Measurements from ENCODE around the gene OXLD1.
"Not testable (repeated sequence)": the region's sequence is repeated elsewhere in the genome, so short reads cannot be mapped to it uniquely, and the experiment has no call there.

OXLD1 gene

GRCh38 chr17:81636505-81637288, 29.7 kb downstream of the OXLD1 start, which contains the start of the genes NPLOC4 and TSPAN10:
TSS of gene NPLOC4 (minus strand) at chr17:81637112. CDS start at chr17:81636930, 182 bp downstream.
TSS of gene TSPAN10 (plus strand) at chr17:81637196. CDS start at chr17:81642413, 5,217 bp downstream.
- peak; percentile 59 for DNase-seq (ENCODE audit: low read depth, low spot score)
- H3K9me3 ChIP-seq (ENCODE audit: low read depth, low read length): no peaks in the 10 kb centered on the region
- H3K9ac ChIP-seq (ENCODE audit: insufficient read length): peak within 1 kb of the TSS; percentile 86
- H3K36me3 ChIP-seq (ENCODE audit: insufficient read depth, low read length): peaks cover 12% of the 10 kb centered on the region
- H3K27ac ChIP-seq: peak within 1 kb of the TSS; percentile 82
- peak within 1 kb of the TSS; percentile 77 for H3K4me3 ChIP-seq
- TF ChIP-seq FOXP2 (optimal IDR thresholded peaks at IDR 0.05; ENCODE audit: control extremely low read depth, extremely low read length, insufficient read depth): no peak
- TF ChIP-seq POLR2AphosphoS5 (IDR thresholded peaks at IDR 0.05; ENCODE audit: borderline replicate concordance, low read depth, low read length): peak; percentile 73
- TF ChIP-seq EZH2 (IDR thresholded peaks at IDR 0.05): no peak

- DNase-seq (ENCODE audit: low read depth, low spot score): no peak
- Histone ChIP-seq H3K9ac (ENCODE audit: insufficient read length) (peak overlapping the region; percentile 86), H3K4me3 (peak overlapping the region; percentile 77), H3K36me3 (ENCODE audit: insufficient read depth, low read length) (peaks cover 12% of the 10 kb centered on the region), H3K27ac (peak overlapping the region; percentile 82; the same call in 1 of the 2 replicates), H3K9me3 (ENCODE audit: low read depth, low read length) (no peaks in the 10 kb centered on the region)
- TF ChIP-seq EZH2 (IDR thresholded peaks at IDR 0.05) (no peak), FOXP2 (optimal IDR thresholded peaks at IDR 0.05; ENCODE audit: control extremely low read depth, extremely low read length, insufficient read depth) (no peak), POLR2AphosphoS5 (IDR thresholded peaks at IDR 0.05; ENCODE audit: borderline replicate concordance, low read depth, low read length) (no peak)
Observed at GRCh38 chr17:81635973-81636504, 30.4 kb downstream of the OXLD1 start.

GRCh38 chr17:81635431-81635830, 31.0 kb downstream of the OXLD1 start:
- Histone ChIP-seq H3K9ac (ENCODE audit: insufficient read length) (peak overlapping the region; percentile 86), H3K27ac (no peak overlapping the region), H3K4me3 (peak overlapping the region; percentile 77), H3K9me3 (ENCODE audit: low read depth, low read length) (no peaks in the 10 kb centered on the region), H3K36me3 (ENCODE audit: insufficient read depth, low read length) (peaks cover 14% of the 10 kb centered on the region)
- DNase-seq (ENCODE audit: low read depth, low spot score): no peak
- TF ChIP-seq FOXP2 (optimal IDR thresholded peaks at IDR 0.05; ENCODE audit: control extremely low read depth, extremely low read length, insufficient read depth) (no peak), EZH2 (IDR thresholded peaks at IDR 0.05) (no peak), POLR2AphosphoS5 (IDR thresholded peaks at IDR 0.05; ENCODE audit: borderline replicate concordance, low read depth, low read length) (no peak)

- H3K9me3 ChIP-seq (ENCODE audit: low read depth, low read length): no peaks in the 10 kb centered on the region
- no peak overlapping the region for H3K27ac ChIP-seq
- H3K36me3 ChIP-seq (ENCODE audit: insufficient read depth, low read length): peaks cover 50% of the 10 kb centered on the region
- no peak for TF ChIP-seq POLR2AphosphoS5 (IDR thresholded peaks at IDR 0.05; ENCODE audit: borderline replicate concordance, low read depth, low read length)
- no peak for TF ChIP-seq FOXP2 (optimal IDR thresholded peaks at IDR 0.05; ENCODE audit: control extremely low read depth, extremely low read length, insufficient read depth)
- no peak for TF ChIP-seq EZH2 (IDR thresholded peaks at IDR 0.05)
- no peak overlapping the region for H3K4me3 ChIP-seq
- DNase-seq (ENCODE audit: low read depth, low spot score): no peak
- no peak overlapping the region for H3K9ac ChIP-seq (ENCODE audit: insufficient read length)
Observed at GRCh38 chr17:81631482-81631881, 34.9 kb downstream of the OXLD1 start.

GRCh38 chr17:81630274-81630673, 36.1 kb downstream of the OXLD1 start:
- DNase-seq (ENCODE audit: low read depth, low spot score): no peak
- TF ChIP-seq EZH2 (IDR thresholded peaks at IDR 0.05) (no peak), POLR2AphosphoS5 (IDR thresholded peaks at IDR 0.05; ENCODE audit: borderline replicate concordance, low read depth, low read length) (no peak)
- Histone ChIP-seq H3K9me3 (ENCODE audit: low read depth, low read length) (no peaks in the 10 kb centered on the region), H3K9ac (ENCODE audit: insufficient read length) (no peak overlapping the region), H3K4me3 (no peak overlapping the region), H3K27ac (no peak overlapping the region), H3K36me3 (ENCODE audit: insufficient read depth, low read length) (peaks cover 62% of the 10 kb centered on the region)

GRCh38 chr17:81621494-81622130, 44.8 kb downstream of the OXLD1 start:
- H3K36me3 ChIP-seq (ENCODE audit: insufficient read depth, low read length): peaks cover 74% of the 10 kb centered on the region
- TF ChIP-seq FOXP2 (optimal IDR thresholded peaks at IDR 0.05; ENCODE audit: control extremely low read depth, extremely low read length, insufficient read depth) (no peak), EZH2 (IDR thresholded peaks at IDR 0.05) (no peak), POLR2AphosphoS5 (IDR thresholded peaks at IDR 0.05; ENCODE audit: borderline replicate concordance, low read depth, low read length) (no peak)
- no peak overlapping the region for H3K27ac ChIP-seq
- no peaks in the 10 kb centered on the region for H3K9me3 ChIP-seq (ENCODE audit: low read depth, low read length)
- H3K9ac ChIP-seq (ENCODE audit: insufficient read length): no peak overlapping the region
- no peak for DNase-seq (ENCODE audit: low read depth, low spot score)
- H3K4me3 ChIP-seq: no peak overlapping the region

GRCh38 chr17:81618307-81618706, 48.1 kb downstream of the OXLD1 start:
- H3K27ac ChIP-seq; H3K4me3 ChIP-seq; DNase-seq (ENCODE audit: low read depth, low spot score); H3K9ac ChIP-seq (ENCODE audit: insufficient read length); H3K9me3 ChIP-seq (ENCODE audit: low read depth, low read length): not testable (repeated sequence)
- H3K36me3 ChIP-seq (ENCODE audit: insufficient read depth, low read length): peaks cover 73% of the 10 kb centered on the region

- TF ChIP-seq POLR2AphosphoS5 (IDR thresholded peaks at IDR 0.05; ENCODE audit: borderline replicate concordance, low read depth, low read length): no peak
- no peak for TF ChIP-seq EZH2 (IDR thresholded peaks at IDR 0.05)
- no peak for TF ChIP-seq FOXP2 (optimal IDR thresholded peaks at IDR 0.05; ENCODE audit: control extremely low read depth, extremely low read length, insufficient read depth)
- Histone ChIP-seq H3K9me3 (ENCODE audit: low read depth, low read length) (no peaks in the 10 kb centered on the region), H3K27ac (no peak overlapping the region), H3K4me3 (no peak overlapping the region), H3K36me3 (ENCODE audit: insufficient read depth, low read length) (peaks cover 75% of the 10 kb centered on the region), H3K9ac (ENCODE audit: insufficient read length) (no peak overlapping the region)
- DNase-seq (ENCODE audit: low read depth, low spot score): no peak
Observed at GRCh38 chr17:81616877-81617276, 49.5 kb downstream of the OXLD1 start.
